B cell (primary cell): ENCODE measurements around the gene SLC24A3.

Experiments
- EZH2 ChIP-seq: IDR thresholded peaks from 2 replicates; pipeline ENCODE4 v1.6.1; 2012; ENCODE audit warnings: borderline replicate concordance, low read depth, mild to moderate bottlenecking, moderate library complexity, low read length; ENCODE audit not compliant: insufficient read depth, poor library complexity, severe bottlenecking
- TF ChIP-seq, protein P1 (sequence below): fragments of 200-600 bp; IDR thresholded peaks from one replicate; pipeline ENCODE4 v1.8.0; 2022; ENCODE audit warnings: antibody characterized with exemption, mild to moderate bottlenecking

- TF ChIP-seq, protein P1, sequence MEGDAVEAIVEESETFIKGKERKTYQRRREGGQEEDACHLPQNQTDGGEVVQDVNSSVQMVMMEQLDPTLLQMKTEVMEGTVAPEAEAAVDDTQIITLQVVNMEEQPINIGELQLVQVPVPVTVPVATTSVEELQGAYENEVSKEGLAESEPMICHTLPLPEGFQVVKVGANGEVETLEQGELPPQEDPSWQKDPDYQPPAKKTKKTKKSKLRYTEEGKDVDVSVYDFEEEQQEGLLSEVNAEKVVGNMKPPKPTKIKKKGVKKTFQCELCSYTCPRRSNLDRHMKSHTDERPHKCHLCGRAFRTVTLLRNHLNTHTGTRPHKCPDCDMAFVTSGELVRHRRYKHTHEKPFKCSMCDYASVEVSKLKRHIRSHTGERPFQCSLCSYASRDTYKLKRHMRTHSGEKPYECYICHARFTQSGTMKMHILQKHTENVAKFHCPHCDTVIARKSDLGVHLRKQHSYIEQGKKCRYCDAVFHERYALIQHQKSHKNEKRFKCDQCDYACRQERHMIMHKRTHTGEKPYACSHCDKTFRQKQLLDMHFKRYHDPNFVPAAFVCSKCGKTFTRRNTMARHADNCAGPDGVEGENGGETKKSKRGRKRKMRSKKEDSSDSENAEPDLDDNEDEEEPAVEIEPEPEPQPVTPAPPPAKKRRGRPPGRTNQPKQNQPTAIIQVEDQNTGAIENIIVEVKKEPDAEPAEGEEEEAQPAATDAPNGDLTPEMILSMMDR: no peak
- TF ChIP-seq EZH2: no peak
Measured at GRCh38 chr20:19211661-19212468, 577 bp upstream of the SLC24A3 start.
